ENCODE results near the gene SLC6A9. TPM values are rescaled to one million over a fixed set of nuclear protein-coding genes. Genes with fewer than 3 reads are reported as not detected.

Gene SLC6A9
- 0.40 and 2.1 TPM in 2 replicates for total RNA-seq (2014; rRNA removed; shearing (Covaris generic))

DNA sequence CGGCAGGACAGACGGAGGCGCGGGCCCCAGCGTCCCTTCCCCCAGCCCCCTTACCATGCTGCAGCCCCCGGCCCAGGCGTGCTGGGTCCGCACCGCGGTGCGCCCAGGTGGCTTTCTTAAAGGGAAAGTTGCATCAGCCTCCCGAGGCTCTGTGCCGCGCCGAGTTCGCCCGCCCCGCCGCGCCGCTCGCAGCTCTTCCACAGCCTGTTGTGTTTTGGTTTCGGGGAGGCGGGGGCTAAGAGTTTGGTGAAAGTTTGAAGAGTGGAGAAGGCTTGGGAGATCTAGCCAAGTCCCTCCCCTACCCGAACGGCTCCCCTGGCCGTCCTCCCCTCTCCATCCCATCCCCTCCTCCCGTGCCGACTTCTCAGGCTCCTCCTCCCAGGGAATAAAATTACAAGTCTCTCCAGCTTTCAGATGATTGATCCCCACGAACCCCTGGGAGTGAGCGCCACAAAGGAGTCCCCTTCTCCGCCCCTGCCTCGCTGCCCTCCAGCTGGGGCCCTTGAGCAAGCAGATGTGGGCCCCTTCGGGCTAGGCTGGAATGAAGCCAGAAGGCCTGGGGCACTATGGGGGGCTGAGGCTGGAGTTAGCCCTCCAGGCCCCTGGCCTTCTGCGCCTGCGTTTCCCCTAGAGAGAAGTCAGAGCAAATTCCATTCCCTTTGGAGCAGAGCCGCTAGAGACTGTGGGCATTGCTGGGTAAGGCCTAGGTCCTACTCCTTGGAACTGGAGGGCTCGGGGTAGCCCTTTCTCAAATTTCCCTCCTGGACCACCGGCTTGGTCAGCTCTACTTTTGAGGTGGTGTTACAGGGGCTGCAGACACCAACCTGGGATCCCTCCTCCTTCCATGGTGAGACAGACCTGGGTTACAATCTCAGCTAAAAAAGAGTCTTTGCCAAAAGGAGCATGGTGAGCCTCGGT is at the start of gene SLC6A9:
Gene SLC6A9, minus strand, starts transcription at position 211 of the 918 bp plus-strand sequence. CDS start 7,185 bp downstream, outside the sequence.
- DNase-seq (ENCODE audit: low spot score): peak; percentile 29

DNA sequence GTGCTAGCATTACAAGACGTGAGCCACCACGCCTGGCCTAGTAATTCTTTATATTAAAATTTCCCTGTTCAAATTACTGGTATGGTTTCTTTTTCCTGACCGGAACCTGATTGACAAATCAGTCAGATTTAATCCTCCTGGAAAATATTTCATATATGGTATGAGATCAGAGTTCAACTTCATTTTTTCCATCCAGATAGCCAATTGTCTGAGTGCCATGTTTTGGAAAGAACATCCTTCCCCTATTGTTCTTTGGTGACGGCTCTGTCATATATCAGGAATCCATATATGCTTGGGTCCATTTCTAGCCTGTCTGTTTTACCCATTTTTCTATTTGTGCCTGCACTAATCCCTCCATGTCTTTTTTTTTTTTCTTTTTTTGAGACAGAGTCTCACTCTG is 48.3 kb upstream of the SLC6A9 start:
- no peak for DNase-seq (ENCODE audit: low spot score)

GRCh38 chr1:44078104-44078503 is 46.8 kb upstream of the SLC6A9 start:
- DNase-seq (ENCODE audit: low spot score): no peak

DNA sequence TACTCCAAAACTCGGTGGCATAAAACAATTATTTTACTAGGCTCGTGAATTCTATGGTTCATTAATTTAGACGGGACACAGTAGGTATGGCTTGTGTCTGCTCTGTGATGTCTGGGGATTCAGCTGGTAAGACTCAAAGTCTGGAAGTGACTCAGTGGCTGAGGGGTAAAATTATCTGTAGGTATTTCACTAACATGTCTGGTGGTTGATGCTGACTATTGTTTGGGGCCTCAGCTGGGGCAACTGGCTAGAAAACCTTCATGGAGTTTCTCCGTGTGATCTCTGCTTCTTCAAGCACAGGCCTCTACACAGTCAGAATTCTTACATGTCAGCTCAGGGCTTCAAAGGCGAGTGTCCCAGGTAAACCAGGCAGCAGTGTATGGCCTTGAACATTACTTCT is 46.2 kb upstream of the SLC6A9 start:
- no peak for DNase-seq (ENCODE audit: low spot score)

- peak; percentile 29 for DNase-seq (ENCODE audit: low spot score)
Measured at GRCh38 chr1:44076066-44076465, 44.8 kb upstream of the SLC6A9 start.

- DNase-seq (ENCODE audit: low spot score): no peak
Measured at GRCh38 chr1:44074415-44074814, 43.2 kb upstream of the SLC6A9 start.

- no peak for DNase-seq (ENCODE audit: low spot score)
Measured at GRCh38 chr1:44073528-44073927, 42.3 kb upstream of the SLC6A9 start.

DNA sequence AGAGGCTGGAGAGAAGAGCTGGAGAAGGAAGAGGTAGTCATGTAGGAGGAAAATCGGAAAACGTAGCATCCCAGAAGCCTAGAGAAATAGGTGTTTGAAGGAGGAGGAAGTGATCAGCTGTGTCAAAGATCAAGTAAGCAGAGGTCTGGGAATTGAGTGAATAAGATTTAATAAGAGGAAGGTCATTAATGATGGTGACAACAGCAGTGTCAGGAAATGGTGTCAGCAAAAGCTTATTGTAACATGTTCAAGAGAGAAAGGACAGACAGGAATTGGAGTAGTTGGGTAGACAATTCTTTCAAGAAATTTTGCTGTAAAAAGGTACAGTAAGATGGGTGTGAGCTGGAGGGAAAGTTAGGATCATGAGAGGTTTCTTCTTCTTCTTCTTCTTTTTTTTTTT is 41.6 kb upstream of the SLC6A9 start:
- no peak for DNase-seq (ENCODE audit: low spot score)

GRCh38 chr1:44072204-44072603 is 40.9 kb upstream of the SLC6A9 start:
- peak; percentile 77 for DNase-seq (ENCODE audit: low spot score)

GRCh38 chr1:44071461-44071860 is 40.2 kb upstream of the SLC6A9 start:
- no peak for DNase-seq (ENCODE audit: low spot score)

GRCh38 chr1:44068442-44068921 is 37.2 kb upstream of the SLC6A9 start:
- no peak for DNase-seq (ENCODE audit: low spot score)

- DNase-seq (ENCODE audit: low spot score): no peak
Measured at GRCh38 chr1:44067266-44068250, 36.3 kb upstream of the SLC6A9 start.

DNA sequence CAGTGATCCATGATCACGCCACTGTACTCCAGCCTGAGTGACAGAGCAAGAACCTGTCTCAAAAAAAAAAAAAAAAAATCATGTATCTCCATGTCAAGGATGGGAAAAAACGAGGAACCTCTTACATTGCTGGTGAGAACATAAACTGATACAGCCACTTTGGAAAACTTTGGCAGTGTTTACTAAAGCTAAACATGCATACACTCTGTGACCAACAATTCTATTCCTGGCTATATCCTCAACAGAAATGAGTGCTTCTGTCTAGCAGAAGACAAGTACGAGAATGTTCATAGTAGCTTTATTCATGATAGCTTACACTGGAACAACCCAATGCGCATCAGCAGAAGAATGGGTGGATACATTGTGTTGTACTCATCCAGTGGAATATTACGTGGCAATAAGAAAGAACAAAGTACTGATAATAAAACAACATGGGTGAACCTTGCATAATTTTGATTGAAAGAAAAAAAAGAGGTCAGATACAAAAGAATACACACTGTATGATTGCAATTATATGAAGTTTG is 31.5 kb upstream of the SLC6A9 start:
- no peak for DNase-seq (ENCODE audit: low spot score)

- no peak for DNase-seq (ENCODE audit: low spot score)
Measured at GRCh38 chr1:44061857-44062256, 30.6 kb upstream of the SLC6A9 start.

GRCh38 chr1:44060830-44061267 is 29.6 kb upstream of the SLC6A9 start:
- DNase-seq (ENCODE audit: low spot score): no peak

DNA sequence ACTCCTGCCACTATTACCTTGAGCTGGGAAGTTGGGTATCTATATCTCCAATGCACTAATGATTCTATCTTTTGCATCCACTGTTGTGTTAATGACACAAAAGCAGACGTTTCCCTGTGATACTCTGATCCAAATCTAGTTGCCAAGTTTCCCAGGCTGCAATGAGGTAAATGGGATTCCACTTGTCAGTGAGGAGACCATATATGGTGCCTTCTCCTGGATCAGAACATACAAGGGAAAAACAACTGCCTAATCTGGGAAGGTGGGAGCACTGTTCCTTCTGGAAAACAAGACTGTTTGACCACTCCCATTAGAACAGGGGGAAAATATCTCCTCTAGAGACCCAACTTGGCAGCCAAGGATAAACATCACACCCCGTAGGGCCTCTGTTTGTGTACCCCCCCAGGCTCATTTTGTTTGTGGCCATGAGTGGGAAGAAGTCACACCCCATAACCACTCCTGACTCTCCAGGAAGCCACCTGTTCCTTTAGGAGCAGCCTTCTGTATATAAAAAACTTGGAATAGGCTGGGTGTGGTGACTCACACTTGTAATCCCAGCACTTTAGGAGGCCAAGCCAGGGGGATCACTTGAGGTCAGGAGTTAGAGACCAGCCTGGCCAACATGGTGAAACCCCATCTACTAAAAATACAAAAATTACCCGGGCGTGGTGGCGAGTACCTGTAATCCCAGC is 28.5 kb upstream of the SLC6A9 start:
- peak; percentile 27 for DNase-seq (ENCODE audit: low spot score)

- no peak for DNase-seq (ENCODE audit: low spot score)
Measured at GRCh38 chr1:44059212-44059611, 27.9 kb upstream of the SLC6A9 start.

DNA sequence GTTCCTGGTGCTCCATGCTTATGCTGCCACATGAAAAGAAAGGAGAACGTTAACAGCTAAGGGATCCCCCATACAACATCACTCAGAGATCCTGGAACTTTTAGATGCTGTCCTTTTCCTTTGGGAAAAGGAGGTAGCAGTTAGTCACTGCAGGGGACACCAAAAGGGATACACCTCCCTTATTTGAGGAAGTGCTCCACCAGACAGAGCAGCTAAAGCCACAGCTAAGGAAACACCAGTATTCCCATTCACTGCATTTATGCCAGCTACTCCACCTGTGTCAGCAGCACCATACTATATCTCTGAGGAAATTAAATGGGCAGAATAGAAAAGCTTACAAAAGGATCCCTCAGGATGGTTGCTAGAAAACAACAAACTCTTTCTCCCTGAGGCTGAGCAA is 26.0 kb upstream of the SLC6A9 start:
- no peak for DNase-seq (ENCODE audit: low spot score)

DNA sequence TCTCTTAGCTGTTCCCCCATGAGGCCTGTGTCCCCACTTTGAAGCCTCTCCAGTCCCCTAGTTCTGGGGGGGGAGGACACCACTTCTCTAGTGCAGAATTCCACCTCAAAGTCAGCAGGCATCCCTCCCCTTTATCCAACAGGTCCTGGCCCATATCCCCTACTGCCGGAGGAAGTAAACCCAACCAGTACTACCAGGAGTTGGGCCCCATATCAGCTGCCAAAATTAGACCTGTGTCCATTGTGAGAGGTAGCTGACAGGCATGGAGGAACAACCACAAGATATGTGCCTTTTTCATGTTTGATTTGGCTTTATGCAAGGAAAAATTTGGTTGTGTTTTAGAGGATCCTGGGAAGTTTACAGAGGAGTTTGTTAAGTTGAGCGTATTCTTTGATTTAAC is 22.1 kb upstream of the SLC6A9 start:
- no peak for DNase-seq (ENCODE audit: low spot score)

- DNase-seq (ENCODE audit: low spot score): no peak
Measured at GRCh38 chr1:44050261-44050660, 19.0 kb upstream of the SLC6A9 start.

GRCh38 chr1:44049839-44050238 is 18.6 kb upstream of the SLC6A9 start:
- DNase-seq (ENCODE audit: low spot score): peak; percentile 81

Measured in A172 (cell line).